K562 (cell line): ENCODE data around the gene LLGL1. TPM values are rescaled to one million over a fixed set of nuclear protein-coding genes. Genes with fewer than 3 reads are reported as not detected.
A peak's percentile ranks its signal among the peaks of the same experiment; 100 is the strongest.

Source experiments
- ATAC-seq: fragments of 200-7000 bp; cut with Tn5 transposase; 3 replicates; pipeline ENCODE4 v1.9.1; 2020; ENCODE audit warnings: moderate library complexity
- BruUV-seq: library from RNA; stranded (reverse); fragments of 400-500 nt; replicated peaks from 2 replicates; lab custom pipeline; 2021; lab: Mats Ljungman, UMichigan
- CTCF ChIA-PET: fragments of 300-600 bp; formaldehyde crosslinking; extraction: SDS; loops from one replicate; lab custom pipeline; 2021; ENCODE audit warnings: low intra/inter-chr PET ratio; lab: Yijun Ruan, JAX
- POLR2A ChIA-PET: fragments of 300-600, 350-650 bp; sonication (Branson Sonifier 250); formaldehyde crosslinking; extraction: SDS; loops from one replicate; lab custom pipeline; 2021; ENCODE audit warnings: antibody characterized with exemption, inconsistent platforms; lab: Yijun Ruan, JAX
- DNase-seq, 4 experiments: peaks; one replicate each; pipeline versions ENCODE4 v3.0.0 to v3.0.0-alpha.2; 2011 to 2018; ENCODE audit warnings: low spot score in 3 of 4, mixed read lengths in 3 of 4; ENCODE audit errors: extremely low read depth in 1 of 4
- FAIRE-seq: peaks from 2 replicates; lab custom pipeline; 2011; peaks lifted over from hg19 to GRCh38; lab: Jason Lieb, UNC
- H2AFZ ChIP-seq: 2 replicates; pipeline ENCODE4 v1.6.0; 2011; ENCODE audit warnings: low read depth, low read length, control low read depth, inconsistent platforms
- H3K27ac ChIP-seq: fragments of 200-600 bp; 3 replicates; pipeline ENCODE4 v1.8.0; 2011; ENCODE audit warnings: low read depth, mild to moderate bottlenecking, control low read depth, inconsistent platforms, low read length, moderate library complexity, mixed read lengths; ENCODE audit errors: extremely low read depth
- H3K27me3 ChIP-seq, 2 experiments: fragments of 300-600 bp in 1 of 2; 2 replicates in 1 of 2; 3 replicates in 1 of 2; pipeline versions ENCODE4 v1.6.0 to v1.8.0; 2011; ENCODE audit warnings: inconsistent platforms in 2 of 2, low read length in 2 of 2, mild to moderate bottlenecking in 1 of 2, mixed read lengths in 1 of 2, moderate library complexity in 1 of 2; ENCODE audit not compliant: control insufficient read depth in 2 of 2, insufficient read depth in 2 of 2
- H3K36me3 ChIP-seq: fragments of 300-600 bp; 3 replicates; pipeline ENCODE4 v1.8.0; 2011; ENCODE audit warnings: mild to moderate bottlenecking, low read length, inconsistent platforms; ENCODE audit not compliant: control insufficient read depth, insufficient read depth
- H3K4me1 ChIP-seq, 2 experiments: fragments of 200-600 bp in 1 of 2; replicated peaks in 1 of 2; 2 replicates in 1 of 2; 3 replicates in 1 of 2; pipeline versions ENCODE4 v1.5.1 to v1.8.0; 2011; ENCODE audit warnings: inconsistent platforms in 2 of 2, low read length in 2 of 2, mild to moderate bottlenecking in 1 of 2, mixed read lengths in 1 of 2, moderate library complexity in 1 of 2; ENCODE audit not compliant: control insufficient read depth in 2 of 2, insufficient read depth in 2 of 2
- H3K4me2 ChIP-seq: 2 replicates; pipeline ENCODE4 v1.6.1; 2011; ENCODE audit warnings: low read length, control low read depth, inconsistent platforms, mixed read lengths; ENCODE audit not compliant: insufficient read depth
- H3K4me3 ChIP-seq: fragments of 200-600 bp; sonication (generic), shearing (Covaris generic); 2 replicates; pipeline ENCODE4 v1.5.1; 2016; ENCODE audit warnings: control low read depth, inconsistent platforms
- H3K79me2 ChIP-seq: fragments of 200-600 bp; 3 replicates; pipeline ENCODE4 v1.8.0; 2011; ENCODE audit warnings: low read length, inconsistent platforms; ENCODE audit not compliant: control insufficient read depth, insufficient read depth
- H3K9ac ChIP-seq, 2 experiments: 2 replicates each; pipeline versions ENCODE4 v1.6.0 to v1.6.1; 2011; ENCODE audit warnings: low read depth in 2 of 2, low read length in 2 of 2, control low read depth in 1 of 2, inconsistent platforms in 1 of 2, mild to moderate bottlenecking in 1 of 2, mixed read lengths in 1 of 2; ENCODE audit not compliant: insufficient read depth in 1 of 2
- H3K9me1 ChIP-seq: one replicate; pipeline ENCODE4 v1.6.0; 2011; ENCODE audit warnings: inconsistent platforms, mild to moderate bottlenecking, low read length, moderate library complexity; ENCODE audit not compliant: control insufficient read depth, insufficient read depth
- H3K9me3 ChIP-seq: replicated peaks from 2 replicates; pipeline ENCODE4 v1.5.1; 2011; ENCODE audit warnings: low read depth, low read length, inconsistent platforms; ENCODE audit not compliant: control insufficient read depth, insufficient read depth
- H4K20me1 ChIP-seq: replicated peaks from 2 replicates; pipeline ENCODE4 v1.6.1; 2011; ENCODE audit warnings: low read length, inconsistent platforms, mixed read lengths; ENCODE audit not compliant: control insufficient read depth, insufficient read depth
- ARID2 ChIP-seq: fragments of 450-650 bp; IDR thresholded peaks from 2 replicates; pipeline ENCODE4 v1.6.1; 2017; ENCODE audit warnings: antibody characterized with exemption, mild to moderate bottlenecking
- CREB1 ChIP-seq, 2 experiments: sonication (generic) in 1 of 2; formaldehyde crosslinking in 1 of 2; IDR thresholded peaks; 2 replicates each; pipeline versions ENCODE4 v1.6.1 to v1.8.0; 2012 to 2022; ENCODE audit warnings: inconsistent platforms in 1 of 2, mild to moderate bottlenecking in 1 of 2, missing genetic modification reagents in 1 of 2, moderate library complexity in 1 of 2
- DACH1 ChIP-seq: fragments of 450-650 bp; IDR thresholded peaks from 2 replicates; pipeline ENCODE4 v1.6.1; 2018; ENCODE audit not compliant: partially characterized antibody
- GTF2F1 ChIP-seq: IDR thresholded peaks from 2 replicates; pipeline ENCODE4 v1.6.1; 2011; ENCODE audit warnings: low read depth, low read length, improper control_type of control experiment
- IRF2 ChIP-seq: sonication (generic); formaldehyde crosslinking; IDR thresholded peaks from 2 replicates; pipeline ENCODE4 v1.8.1; 2022; ENCODE audit warnings: mild to moderate bottlenecking, missing genetic modification reagents
- POLR2H ChIP-seq: IDR thresholded peaks from 2 replicates; pipeline ENCODE4 v1.6.1; 2016; ENCODE audit warnings: missing genetic modification characterization, low read depth, mild to moderate bottlenecking, control low read depth, missing compliant biosample characterization, moderate library complexity
- RBM17 ChIP-seq: fragments of 200-400 bp; formaldehyde crosslinking; IDR thresholded peaks from 2 replicates; pipeline ENCODE4 v1.6.1; 2017; ENCODE audit warnings: low read depth, mild to moderate bottlenecking, low read length, borderline replicate concordance
- TEAD4 ChIP-seq, 2 experiments: sonication (generic) in 1 of 2; formaldehyde crosslinking in 1 of 2; IDR thresholded peaks; 2 replicates each; pipeline versions ENCODE4 v1.6.1 to v1.8.0; 2012 to 2022; ENCODE audit warnings: borderline replicate concordance in 1 of 2, inconsistent platforms in 1 of 2, low read length in 1 of 2, mild to moderate bottlenecking in 1 of 2, missing genetic modification reagents in 1 of 2
- U2AF1 ChIP-seq: fragments of 200-400 bp; formaldehyde crosslinking; optimal IDR thresholded peaks from 2 replicates; pipeline ENCODE3; 2017; ENCODE audit warnings: mild to moderate bottlenecking, low read depth, low read length, moderate library complexity
- ZNF316 ChIP-seq: fragments of 450-650 bp; IDR thresholded peaks from 2 replicates; pipeline ENCODE4 v1.6.1; 2016
- ZNF668 ChIP-seq: fragments of 250-450 bp; sonication (Bioruptor Pico); IDR thresholded peaks from 2 replicates; pipeline ENCODE4 v1.8.0; 2022; ENCODE audit warnings: mild to moderate bottlenecking, inconsistent platforms
- WGBS: fragments of 100-300 bp; shearing (Covaris generic); methylation state at CpG from one replicate; pipeline ENCODE4 v1.1.6; 2016; ENCODE audit warnings: low coverage, mixed read lengths; ENCODE audit not compliant: insufficient coverage; ENCODE audit errors: missing lambda C conversion rate; 5-methylcytosine and 5-hydroxymethylcytosine counted together
- in situ Hi-C: fragments of 300-500 bp; cut with MboI; formaldehyde crosslinking; loops from 4 replicates; pipeline ENCODE4 v1.15.0; 2018; ENCODE audit warnings: inconsistent platforms, mixed read lengths
- intact Hi-C: fragments of 100-400 bp; cut with micrococcal nuclease; formaldehyde crosslinking; loops from 2 replicates; pipeline ENCODE4 v1.14.2; 2022
- polyA plus RNA-seq, 8 experiments: library from polyadenylated mRNA; depleted of rRNA in 4 of 8; stranded (reverse) in 5 of 8; unstranded in 3 of 8; fragments of >200 nt; fragmentation: Nextera tagmentation in 2 of 8; fragmentation: Illumina TruSeq in 1 of 8; extraction: Ambion mirVana in 2 of 8; extraction: Trizol in 1 of 8; gene quantifications; 2 replicates each; pipeline versions ENCODE4 v1.2.1 to v1.2.3, GENCODE V29; 2011 to 2014; ENCODE audit warnings: inconsistent platforms in 1 of 8, missing spikeins in 1 of 8
- total RNA-seq, 7 experiments: library from RNA; depleted of rRNA in 6 of 7; stranded (reverse); fragments of >200 nt in 6 of 7; fragmentation: Illumina TruSeq in 2 of 7; extraction: Trizol in 2 of 7; gene quantifications; 2 replicates each; pipeline versions ENCODE4 v1.2.1 to v1.2.3, GENCODE V29; 2011 to 2021; ENCODE audit warnings: low replicate concordance in 1 of 7
- TF ChIP-seq, protein P1 (sequence below): fragments of 450-650 bp; formaldehyde crosslinking; IDR thresholded peaks from 2 replicates; pipeline ENCODE4 v1.4.0; 2020; ENCODE audit warnings: mild to moderate bottlenecking, moderate library complexity

The LLGL1 gene
- total and polyA plus RNA-seq, 9 of the 15 experiments (the other 6 are each of a cell fraction or from before 2014, with no cell fraction given) = 0.11 to 12.9 (median 5.3) TPM; not detected in 1

DNA sequence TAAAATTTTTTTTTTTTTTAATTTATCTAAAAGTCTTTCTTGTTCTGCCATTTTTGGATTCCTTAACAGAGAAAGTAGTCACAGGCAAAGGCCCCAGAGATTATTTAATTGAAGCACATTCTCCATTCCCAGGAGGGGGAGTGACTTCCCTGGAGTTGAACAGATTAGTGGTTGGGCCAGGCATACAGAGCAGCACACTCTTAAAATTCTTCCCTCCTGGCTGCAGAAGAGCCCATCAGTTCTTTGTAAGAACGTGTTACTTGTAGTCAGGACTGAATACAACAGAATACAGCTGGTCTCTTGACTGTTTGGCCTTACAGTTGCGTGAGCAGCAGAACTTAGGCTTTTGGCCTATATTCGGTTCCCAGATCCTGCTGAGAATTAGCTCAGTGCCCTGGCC, 40.0 kb upstream of the LLGL1 start:
- TF ChIP-seq ZNF668 (CRISPR knock-in tag) (no peak), POLR2H (no peak), GTF2F1 (no peak), U2AF1 (no peak), TEAD4 (IDR thresholded peaks at IDR 0.05; ENCODE audit: low read length) (no peak), TEAD4 (CRISPR knock-in tag; IDR thresholded peaks at IDR 0.05; ENCODE audit: borderline replicate concordance) (no peak), DACH1 (no peak), ARID2 (no peak), IRF2 (CRISPR knock-in tag) (no peak), ZNF316 (no peak), CREB1 (IDR thresholded peaks at IDR 0.05) (no peak), CREB1 (CRISPR knock-in tag; IDR thresholded peaks at IDR 0.05) (no peak), RBM17 (no peak)
- TF ChIP-seq, protein P1, sequence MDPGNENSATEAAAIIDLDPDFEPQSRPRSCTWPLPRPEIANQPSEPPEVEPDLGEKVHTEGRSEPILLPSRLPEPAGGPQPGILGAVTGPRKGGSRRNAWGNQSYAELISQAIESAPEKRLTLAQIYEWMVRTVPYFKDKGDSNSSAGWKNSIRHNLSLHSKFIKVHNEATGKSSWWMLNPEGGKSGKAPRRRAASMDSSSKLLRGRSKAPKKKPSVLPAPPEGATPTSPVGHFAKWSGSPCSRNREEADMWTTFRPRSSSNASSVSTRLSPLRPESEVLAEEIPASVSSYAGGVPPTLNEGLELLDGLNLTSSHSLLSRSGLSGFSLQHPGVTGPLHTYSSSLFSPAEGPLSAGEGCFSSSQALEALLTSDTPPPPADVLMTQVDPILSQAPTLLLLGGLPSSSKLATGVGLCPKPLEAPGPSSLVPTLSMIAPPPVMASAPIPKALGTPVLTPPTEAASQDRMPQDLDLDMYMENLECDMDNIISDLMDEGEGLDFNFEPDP (CRISPR knock-in tag) = no peak
- WGBS = 2% methylated on average over 3 of the region's 3 CpGs
- H3K4me2 ChIP-seq = peak overlapping the region; percentile 95
- ChIA-PET POLR2A (interaction anchor here (1.0 kb wide), 2 partner anchors 17 to 20 kb away, joined by 3 to 5 read pairs; no protein-coding TSS in a partner anchor), CTCF (interaction anchor here (1.1 kb wide), 1 partner anchor 44 kb away, joined by 4 read pairs; no protein-coding TSS in a partner anchor)
- peak overlapping the region; percentile 69 for H3K4me3 ChIP-seq
- H4K20me1 ChIP-seq = peaks cover 39% of the 10 kb centered on the region
- peaks cover 67% of the 10 kb centered on the region for H3K79me2 ChIP-seq
- no TSS peak for BruUV-seq
- H3K36me3 ChIP-seq = peaks cover 46% of the 10 kb centered on the region; the same call in 2 of the 3 replicates
- H3K9me3 ChIP-seq = no peaks in the 10 kb centered on the region
- peaks cover 41 to 42% of the 10 kb centered on the region in 2 experiments for H3K4me1 ChIP-seq
- peak overlapping the region; percentile 83 to 94; a peak in 3 of 4 replicates for H3K9ac ChIP-seq
- FAIRE-seq = no peak
- no peak for DNase-seq
- H3K27me3 ChIP-seq = no peaks in the 10 kb centered on the region
- H3K9me1 ChIP-seq = no peaks in the 10 kb centered on the region
- in situ Hi-C loops = no loop called here
- no peak overlapping the region for H2AFZ ChIP-seq
- intact Hi-C loops = no loop called here
- no peak for ATAC-seq
- peak overlapping the region; percentile 53; the same call in 2 of the 3 replicates for H3K27ac ChIP-seq
